Measurements from ENCODE around the gene ADD1. TPM values are rescaled to one million over a fixed set of nuclear protein-coding genes. Genes with fewer than 3 reads are reported as not detected.
A peak's percentile ranks its signal among the peaks of the same experiment; 100 is the strongest.

Gene ADD1
- total RNA-seq, 1 experiment from 2014 or later, result 163 TPM

- H3K27me3 ChIP-seq (ENCODE audit: insufficient read depth, low read length), result no peaks in the 10 kb centered on the region
- no peak overlapping the region for H3K27ac ChIP-seq (ENCODE audit: insufficient read length, low read depth, low read length)
- H2BK20ac ChIP-seq (ENCODE audit: low read depth, low read length, poor library complexity, severe bottlenecking), result no peak overlapping the region
- Mint-ChIP-seq H3K9me3 (peaks cover 33 to 35% of the 10 kb centered on the region in 2 experiments), H3K4me1 (peaks cover 0 to 7% of the 10 kb centered on the region in 2 experiments; a peak in 3 of 4 replicates), H3K36me3 (ENCODE audit: insufficient read depth in 1 of 3, low read depth in 3 of 3) (peaks cover 94 to 97% (median 94%) of the 10 kb centered on the region in 3 experiments), H3K27me3 (ENCODE audit: low read depth) (no peaks in the 10 kb centered on the region), H3K27ac (peak overlapping the region in 1 of 3 experiments; percentile 73; a peak in 3 of 7 replicates), H3K4me3 (no peak overlapping the region)
- no peak overlapping the region for H4K5ac ChIP-seq (ENCODE audit: insufficient read length, low read depth, low read length)
- no peak overlapping the region for H2BK12ac ChIP-seq (ENCODE audit: insufficient read length, low read depth, low read length)
- H2AFZ ChIP-seq (ENCODE audit: low read length), result no peak overlapping the region
- no peak overlapping the region for H2AK5ac ChIP-seq (ENCODE audit: insufficient read length, low read length)
- peaks cover 14% of the 10 kb centered on the region for H3K9me3 ChIP-seq (ENCODE audit: control insufficient read depth, low read depth, low read length)
- WGBS (ENCODE audit: extremely low coverage, insufficient read length, low lambda C conversion rate), result no CpG with 5 or more reads among the region's 33 CpGs
- no peak overlapping the region for H3T11ph ChIP-seq (ENCODE audit: low read length)
- no peak overlapping the region for H4K8ac ChIP-seq (replicated peaks; ENCODE audit: insufficient read length, low read depth, low read length)
- no peak overlapping the region for H3K4ac ChIP-seq (ENCODE audit: low read depth, low read length)
- no peak overlapping the region for H2BK5ac ChIP-seq (ENCODE audit: insufficient read length, low read length)
- H4K20me1 ChIP-seq (ENCODE audit: control insufficient read depth, insufficient read depth, insufficient read length), result no peaks in the 10 kb centered on the region
- no peak overlapping the region for H3K56ac ChIP-seq (ENCODE audit: insufficient read length, low read depth, low read length)
- no peak overlapping the region for H3K23ac ChIP-seq (ENCODE audit: insufficient read length, low read depth, low read length)
- TF ChIP-seq, protein P1, sequence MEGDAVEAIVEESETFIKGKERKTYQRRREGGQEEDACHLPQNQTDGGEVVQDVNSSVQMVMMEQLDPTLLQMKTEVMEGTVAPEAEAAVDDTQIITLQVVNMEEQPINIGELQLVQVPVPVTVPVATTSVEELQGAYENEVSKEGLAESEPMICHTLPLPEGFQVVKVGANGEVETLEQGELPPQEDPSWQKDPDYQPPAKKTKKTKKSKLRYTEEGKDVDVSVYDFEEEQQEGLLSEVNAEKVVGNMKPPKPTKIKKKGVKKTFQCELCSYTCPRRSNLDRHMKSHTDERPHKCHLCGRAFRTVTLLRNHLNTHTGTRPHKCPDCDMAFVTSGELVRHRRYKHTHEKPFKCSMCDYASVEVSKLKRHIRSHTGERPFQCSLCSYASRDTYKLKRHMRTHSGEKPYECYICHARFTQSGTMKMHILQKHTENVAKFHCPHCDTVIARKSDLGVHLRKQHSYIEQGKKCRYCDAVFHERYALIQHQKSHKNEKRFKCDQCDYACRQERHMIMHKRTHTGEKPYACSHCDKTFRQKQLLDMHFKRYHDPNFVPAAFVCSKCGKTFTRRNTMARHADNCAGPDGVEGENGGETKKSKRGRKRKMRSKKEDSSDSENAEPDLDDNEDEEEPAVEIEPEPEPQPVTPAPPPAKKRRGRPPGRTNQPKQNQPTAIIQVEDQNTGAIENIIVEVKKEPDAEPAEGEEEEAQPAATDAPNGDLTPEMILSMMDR (conservative IDR thresholded peaks at IDR 0.05), result peak; percentile 81
- H2BK15ac ChIP-seq (ENCODE audit: low read depth, low read length), result no peak overlapping the region
- no peak overlapping the region for H3K14ac ChIP-seq (ENCODE audit: insufficient read depth, low read length)
- DNase-seq, result peak; percentile 68
- no peak overlapping the region for H3K18ac ChIP-seq (ENCODE audit: insufficient read length, low read depth, low read length)
- H3K4me2 ChIP-seq (ENCODE audit: insufficient read depth, insufficient read length, low read length), result no peak overlapping the region
- no peaks in the 10 kb centered on the region for H3K4me1 ChIP-seq (ENCODE audit: insufficient read depth, low read length)
- H3K79me1 ChIP-seq (ENCODE audit: insufficient read depth, low read depth, low read length, poor library complexity, severe bottlenecking), result no peaks in the 10 kb centered on the region
- H3K79me2 ChIP-seq (ENCODE audit: insufficient read depth, low read length), result no peaks in the 10 kb centered on the region
- H2BK120ac ChIP-seq (ENCODE audit: low read depth, low read length, poor library complexity, severe bottlenecking), result no peak overlapping the region
- no peak overlapping the region for H3K9ac ChIP-seq (ENCODE audit: extremely low read depth, insufficient read length, low read length)
- no peak overlapping the region for H4K91ac ChIP-seq (ENCODE audit: insufficient read length, low read depth, low read length)
- no peaks in the 10 kb centered on the region for H3K23me2 ChIP-seq (ENCODE audit: insufficient read length, low read depth, low read length, poor library complexity, severe bottlenecking)
Observed at GRCh38 chr4:2954358-2955185, 110.9 kb downstream of the ADD1 start.
